Stimulated activated CD4-positive, alpha-beta T cell treated with anti-CD3 and anti-CD28 coated beads, TNF-alpha, amount 100 ng/mL, for 48 hours (primary cell): ENCODE results near the gene SYNDIG1.

Source experiments
- DNase-seq, 3 donors: peaks; one replicate each; pipeline ENCODE4 v3.0.0-alpha.2; 2020; ENCODE audit warnings: low read depth in 3 of 3

SYNDIG1 gene

GRCh38 chr20:24583169-24583792 lies 113.9 kb downstream of the SYNDIG1 start:
- no peak for DNase-seq

- DNase-seq, result no peak
These were observed 114.6 kb downstream of the SYNDIG1 start for GRCh38 chr20:24584078-24584477.

GRCh38 chr20:24584538-24585356 lies 115.3 kb downstream of the SYNDIG1 start:
- DNase-seq, result no peak

GRCh38 chr20:24585796-24586522 lies 116.5 kb downstream of the SYNDIG1 start:
- no peak for DNase-seq

GRCh38 chr20:24586523-24586840 lies 117.1 kb downstream of the SYNDIG1 start:
- no peak for DNase-seq

GRCh38 chr20:24587384-24588046 lies 118.1 kb downstream of the SYNDIG1 start:
- DNase-seq, result no peak

GRCh38 chr20:24588047-24588635 lies 118.7 kb downstream of the SYNDIG1 start:
- no peak for DNase-seq

GRCh38 chr20:24588725-24589340 lies 119.4 kb downstream of the SYNDIG1 start:
- no peak for DNase-seq

GRCh38 chr20:24589381-24589780 lies 120.0 kb downstream of the SYNDIG1 start:
- no peak for DNase-seq

GRCh38 chr20:24589815-24590177 lies 120.4 kb downstream of the SYNDIG1 start:
- no peak for DNase-seq

GRCh38 chr20:24590178-24590982 lies 121.0 kb downstream of the SYNDIG1 start:
- no peak for DNase-seq

- DNase-seq, result no peak
These were observed 127.6 kb downstream of the SYNDIG1 start for GRCh38 chr20:24597051-24597450.

GRCh38 chr20:24598346-24598745 lies 128.9 kb downstream of the SYNDIG1 start:
- DNase-seq, result no peak

- DNase-seq, result no peak
These were observed 129.6 kb downstream of the SYNDIG1 start for GRCh38 chr20:24598996-24599395.

GRCh38 chr20:24600012-24600411 lies 130.6 kb downstream of the SYNDIG1 start:
- no peak for DNase-seq

- DNase-seq, result no peak
These were observed 134.0 kb downstream of the SYNDIG1 start for GRCh38 chr20:24603454-24603853.

GRCh38 chr20:24604966-24605665 lies 135.7 kb downstream of the SYNDIG1 start:
- no peak for DNase-seq

- no peak for DNase-seq
These were observed 136.6 kb downstream of the SYNDIG1 start for GRCh38 chr20:24605937-24606455.

GRCh38 chr20:24607402-24607801 lies 138.0 kb downstream of the SYNDIG1 start:
- DNase-seq, result no peak
